ENCODE data around the gene DHX9. TPM values are rescaled to one million over a fixed set of nuclear protein-coding genes. Genes with fewer than 3 reads are reported as not detected.

Gene DHX9
- total RNA-seq, 2 experiments from 2014 or later: 213 to 228 TPM

DNA sequence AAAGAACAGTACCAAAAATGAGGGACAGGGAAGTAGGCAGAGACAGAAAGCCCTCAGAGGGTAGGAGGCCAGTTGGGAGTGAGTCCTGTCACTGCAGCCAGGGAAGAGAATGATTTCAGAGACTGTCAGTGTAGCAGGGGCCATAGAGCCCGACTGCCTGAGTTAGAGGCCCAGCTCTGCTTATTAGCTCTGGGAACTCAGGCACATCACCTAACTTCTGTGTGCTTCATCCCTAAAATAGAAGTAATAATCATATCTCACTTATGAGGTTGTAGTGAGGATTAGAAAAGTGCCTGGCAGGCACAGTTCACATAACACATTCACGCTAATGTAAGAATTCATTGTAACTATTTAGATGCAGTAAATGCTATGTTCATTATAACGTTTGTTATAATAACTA, 31.2 kb upstream of the DHX9 start:
- Mint-ChIP-seq H3K27me3 (no peaks in the 10 kb centered on the region), H3K9me3 (no peaks in the 10 kb centered on the region), H3K36me3 (ENCODE audit: low read depth) (peaks cover 9% of the 10 kb centered on the region), H3K4me1 (ENCODE audit: low read depth) (no peaks in the 10 kb centered on the region), H3K27ac (no peak overlapping the region), H3K4me3 (no peak overlapping the region)
- TF ChIP-seq, protein P1, sequence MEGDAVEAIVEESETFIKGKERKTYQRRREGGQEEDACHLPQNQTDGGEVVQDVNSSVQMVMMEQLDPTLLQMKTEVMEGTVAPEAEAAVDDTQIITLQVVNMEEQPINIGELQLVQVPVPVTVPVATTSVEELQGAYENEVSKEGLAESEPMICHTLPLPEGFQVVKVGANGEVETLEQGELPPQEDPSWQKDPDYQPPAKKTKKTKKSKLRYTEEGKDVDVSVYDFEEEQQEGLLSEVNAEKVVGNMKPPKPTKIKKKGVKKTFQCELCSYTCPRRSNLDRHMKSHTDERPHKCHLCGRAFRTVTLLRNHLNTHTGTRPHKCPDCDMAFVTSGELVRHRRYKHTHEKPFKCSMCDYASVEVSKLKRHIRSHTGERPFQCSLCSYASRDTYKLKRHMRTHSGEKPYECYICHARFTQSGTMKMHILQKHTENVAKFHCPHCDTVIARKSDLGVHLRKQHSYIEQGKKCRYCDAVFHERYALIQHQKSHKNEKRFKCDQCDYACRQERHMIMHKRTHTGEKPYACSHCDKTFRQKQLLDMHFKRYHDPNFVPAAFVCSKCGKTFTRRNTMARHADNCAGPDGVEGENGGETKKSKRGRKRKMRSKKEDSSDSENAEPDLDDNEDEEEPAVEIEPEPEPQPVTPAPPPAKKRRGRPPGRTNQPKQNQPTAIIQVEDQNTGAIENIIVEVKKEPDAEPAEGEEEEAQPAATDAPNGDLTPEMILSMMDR (IDR thresholded peaks at IDR 0.05): no peak
- POLR2A ChIA-PET: no interaction called here
- ATAC-seq (no peak), DNase-seq (no peak)
- intact Hi-C loops (cut with micrococcal nuclease): no loop called here
- CTCF ChIA-PET: no interaction called here

DNA sequence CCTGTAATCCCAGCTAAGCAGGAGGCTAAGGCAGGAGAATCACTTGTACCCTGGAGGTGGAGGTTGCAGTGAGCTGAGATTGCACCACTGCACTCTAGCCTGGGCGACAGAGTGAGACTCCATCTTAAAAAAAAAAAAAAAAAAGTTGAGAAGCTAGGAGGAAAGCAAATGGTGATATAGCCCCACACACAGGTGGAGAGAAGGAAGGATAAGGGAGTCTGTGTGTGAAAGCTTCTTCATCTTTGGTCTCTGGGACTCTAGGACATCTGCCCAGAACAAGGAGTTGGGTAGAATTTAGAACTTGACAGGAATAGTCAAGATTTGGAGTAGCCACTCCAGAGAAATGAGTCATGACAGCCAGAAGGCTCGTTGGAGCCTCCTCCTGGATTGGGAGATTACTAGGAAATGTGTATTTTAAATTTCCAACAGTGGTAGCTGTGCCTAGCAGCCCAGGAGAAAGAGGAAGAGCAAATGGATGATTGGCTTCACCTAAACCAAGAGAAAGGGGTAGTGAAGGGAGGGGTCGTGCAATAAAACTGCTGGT, 29.7 kb upstream of the DHX9 start:
- Mint-ChIP-seq H3K4me1 (ENCODE audit: low read depth) (no peaks in the 10 kb centered on the region), H3K36me3 (ENCODE audit: low read depth) (peaks cover 8% of the 10 kb centered on the region), H3K27me3 (no peaks in the 10 kb centered on the region), H3K4me3 (no peak overlapping the region), H3K27ac (no peak overlapping the region), H3K9me3 (no peaks in the 10 kb centered on the region)
- ChIA-PET CTCF (interaction anchor here (0.8 to 0.9 kb wide), 2 partner anchors 25 to 28 kb away, joined by 3 read pairs; no protein-coding TSS in a partner anchor), POLR2A (no interaction called here)
- intact Hi-C loops (cut with micrococcal nuclease): no loop called here
- no peak for ATAC-seq
- no peak for DNase-seq
- TF ChIP-seq, protein P1 (IDR thresholded peaks at IDR 0.05): no peak

DNA sequence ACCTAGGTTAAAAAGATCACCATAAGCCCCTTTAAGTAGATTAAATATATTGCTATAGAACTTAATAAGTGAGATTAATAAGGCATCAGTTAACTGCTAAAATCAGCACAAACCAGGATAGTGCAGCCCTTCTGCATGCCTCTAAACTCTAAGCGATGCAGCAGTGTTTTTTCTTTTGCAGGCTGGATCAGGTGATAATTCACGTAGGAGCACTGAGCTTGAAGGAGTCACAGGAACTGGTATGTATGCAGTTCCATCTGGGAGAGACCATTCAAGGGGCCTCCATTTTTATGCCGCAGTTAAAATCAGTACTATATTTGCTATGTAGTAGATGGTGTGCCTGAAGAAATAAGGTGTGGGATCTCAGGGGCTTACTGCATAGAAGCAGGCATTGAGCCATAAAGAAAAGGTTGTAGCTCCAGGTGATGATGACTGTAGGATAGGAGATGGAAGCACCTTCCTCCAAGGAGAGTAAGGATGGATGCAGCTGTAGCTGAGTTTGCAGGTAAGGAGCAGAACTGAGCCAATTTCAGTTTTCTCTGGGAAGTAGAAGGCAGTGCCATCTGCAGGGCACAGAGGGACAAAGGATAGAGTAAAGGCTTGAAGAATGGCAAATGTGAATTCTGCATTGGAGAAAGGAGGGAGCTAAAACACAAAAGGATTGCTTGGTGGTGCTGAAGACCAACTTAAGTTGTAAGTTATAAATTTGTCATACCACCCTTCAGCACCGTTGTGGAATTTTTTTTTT, 27.0 kb upstream of the DHX9 start:
- H3K9me3 Mint-ChIP-seq: no peaks in the 10 kb centered on the region
- no peak overlapping the region for H3K4me3 Mint-ChIP-seq
- H3K27me3 Mint-ChIP-seq: no peaks in the 10 kb centered on the region
- DNase-seq (no peak), ATAC-seq (no peak)
- TF ChIP-seq, protein P1 (IDR thresholded peaks at IDR 0.05): no peak
- intact Hi-C loops (cut with micrococcal nuclease): no loop called here
- peaks cover 10% of the 10 kb centered on the region for H3K36me3 Mint-ChIP-seq (ENCODE audit: low read depth)
- H3K27ac Mint-ChIP-seq: no peak overlapping the region
- no peaks in the 10 kb centered on the region for H3K4me1 Mint-ChIP-seq (ENCODE audit: low read depth)
- ChIA-PET POLR2A (no interaction called here), CTCF (interaction anchor here (0.8 kb wide), 1 partner anchor 216 kb away, joined by 3 read pairs; no protein-coding TSS in a partner anchor)

DNA sequence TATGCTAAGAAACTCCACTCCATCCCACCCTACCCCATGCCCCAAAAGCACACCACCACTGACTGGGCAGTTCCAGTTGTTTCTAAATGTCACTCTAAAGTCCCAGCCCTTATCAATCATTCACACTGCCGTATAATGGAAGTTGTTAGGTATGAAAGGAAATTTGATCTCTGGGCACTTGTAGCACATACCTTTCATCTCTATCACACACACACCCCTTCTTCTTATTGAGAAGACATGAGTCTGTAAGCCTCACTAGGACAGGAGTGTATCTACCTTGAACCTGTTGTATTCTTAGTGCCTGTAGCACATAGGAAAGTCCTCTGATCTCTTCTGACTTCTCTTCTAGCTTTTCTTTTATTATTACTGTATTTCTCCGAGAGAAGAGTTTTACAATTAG, 22.3 kb upstream of the DHX9 start:
- peaks cover 25% of the 10 kb centered on the region for H3K36me3 Mint-ChIP-seq (ENCODE audit: low read depth)
- no peak overlapping the region for H3K27ac Mint-ChIP-seq
- DNase-seq (no peak), ATAC-seq (no peak)
- H3K9me3 Mint-ChIP-seq: no peaks in the 10 kb centered on the region
- TF ChIP-seq, protein P1 (IDR thresholded peaks at IDR 0.05): no peak
- POLR2A ChIA-PET: no interaction called here
- intact Hi-C loops (cut with micrococcal nuclease): no loop called here
- H3K4me1 Mint-ChIP-seq (ENCODE audit: low read depth): peaks cover 2% of the 10 kb centered on the region
- H3K27me3 Mint-ChIP-seq: no peaks in the 10 kb centered on the region
- no peak overlapping the region for H3K4me3 Mint-ChIP-seq
- CTCF ChIA-PET: no interaction called here

DNA sequence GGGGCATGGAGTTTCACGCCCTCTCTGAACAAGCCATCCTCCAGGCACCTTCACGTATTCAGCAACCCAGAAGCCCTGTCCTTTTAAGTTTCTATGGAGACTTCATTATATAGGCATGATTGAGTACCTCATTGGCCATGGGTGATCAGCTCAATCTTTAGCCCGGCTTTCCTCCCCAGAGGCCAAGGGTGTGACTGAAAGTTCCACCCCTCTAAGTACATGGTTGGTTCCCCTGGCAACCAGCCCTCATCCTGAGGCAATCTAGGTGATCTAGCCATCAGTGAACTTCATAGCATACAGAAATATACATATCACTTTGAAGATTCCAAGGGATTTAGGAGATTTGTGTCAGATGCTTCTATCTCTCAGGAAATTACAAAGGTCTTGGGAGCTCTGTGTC, 21.3 kb upstream of the DHX9 start:
- H3K4me1 Mint-ChIP-seq (ENCODE audit: low read depth): peaks cover 2% of the 10 kb centered on the region
- TF ChIP-seq, protein P1 (IDR thresholded peaks at IDR 0.05): no peak
- CTCF ChIA-PET: interaction anchor here (1.2 kb wide), 1 partner anchor 24 kb away, joined by 3 read pairs; no protein-coding TSS in a partner anchor
- DNase-seq: no peak
- no peaks in the 10 kb centered on the region for H3K27me3 Mint-ChIP-seq
- intact Hi-C loops (cut with micrococcal nuclease): no loop called here
- H3K4me3 Mint-ChIP-seq: no peak overlapping the region
- ATAC-seq: no peak
- POLR2A ChIA-PET: interaction anchor here (1.3 kb wide), 1 partner anchor 12 kb away, joined by 5 read pairs; no protein-coding TSS in a partner anchor
- peaks cover 25% of the 10 kb centered on the region for H3K36me3 Mint-ChIP-seq (ENCODE audit: low read depth)
- H3K27ac Mint-ChIP-seq: no peak overlapping the region
- H3K9me3 Mint-ChIP-seq: no peaks in the 10 kb centered on the region
